Stimulated activated CD4-positive, alpha-beta T cell treated with anti-CD3 and anti-CD28 coated beads, Interleukin-15, amount 100 ng/mL, for 24 hours (primary cell): ENCODE results near the gene ERP44.
"Not testable (repeated sequence)": the region's sequence is repeated elsewhere in the genome, so short reads cannot be mapped to it uniquely, and the experiment has no call there.

Experiments
- DNase-seq: peaks from one replicate; pipeline ENCODE4 v3.0.0-alpha.2; 2020

The ERP44 gene

GRCh38 chr9:100098887-100099721, at the start of gene ERP44, which contains the start of gene INVS:
ERP44 (minus strand) TSS chr9:100099000; CDS start chr9:100098840, 160 bp downstream.
INVS (plus strand) TSS chr9:100099243; CDS start chr9:100104522, 5,279 bp downstream.
- DNase-seq, result peak; percentile 98

- not testable (repeated sequence) for DNase-seq
These were observed 47.2 kb upstream of the ERP44 start for GRCh38 chr9:100145976-100146375.

GRCh38 chr9:100145167-100145934, 46.6 kb upstream of the ERP44 start:
- DNase-seq, result not testable (repeated sequence)

GRCh38 chr9:100141862-100142261, 43.1 kb upstream of the ERP44 start:
- not testable (repeated sequence) for DNase-seq

- DNase-seq, result not testable (repeated sequence)
These were observed 41.5 kb upstream of the ERP44 start for GRCh38 chr9:100140303-100140702.

- DNase-seq, result not testable (repeated sequence)
These were observed 38.0 kb upstream of the ERP44 start for GRCh38 chr9:100136799-100137198.

GRCh38 chr9:100134731-100135130, 35.9 kb upstream of the ERP44 start:
- no peak for DNase-seq

- DNase-seq, result no peak
These were observed 33.2 kb upstream of the ERP44 start for GRCh38 chr9:100131875-100132430.

- no peak for DNase-seq
These were observed 32.4 kb upstream of the ERP44 start for GRCh38 chr9:100131216-100131615.

GRCh38 chr9:100129772-100130171, 31.0 kb upstream of the ERP44 start:
- DNase-seq, result no peak

GRCh38 chr9:100126423-100126822, 27.6 kb upstream of the ERP44 start:
- no peak for DNase-seq

GRCh38 chr9:100125910-100126309, 27.1 kb upstream of the ERP44 start:
- no peak for DNase-seq

- DNase-seq, result no peak
These were observed 26.4 kb upstream of the ERP44 start for GRCh38 chr9:100125236-100125635.

- DNase-seq, result no peak
These were observed 21.5 kb upstream of the ERP44 start for GRCh38 chr9:100120286-100120685.

GRCh38 chr9:100117316-100117715, 18.5 kb upstream of the ERP44 start:
- no peak for DNase-seq

- DNase-seq, result no peak
These were observed 14.0 kb upstream of the ERP44 start for GRCh38 chr9:100112677-100113336.

- no peak for DNase-seq
These were observed 12.4 kb upstream of the ERP44 start for GRCh38 chr9:100111235-100111634.

- no peak for DNase-seq
These were observed 9.8 kb upstream of the ERP44 start for GRCh38 chr9:100108559-100108958.

- no peak for DNase-seq
These were observed 7.8 kb upstream of the ERP44 start for GRCh38 chr9:100106616-100107015.

GRCh38 chr9:100105861-100106260, 7.1 kb upstream of the ERP44 start:
- DNase-seq, result no peak

GRCh38 chr9:100104314-100104713, 5.5 kb upstream of the ERP44 start:
- no peak for DNase-seq

- DNase-seq, result no peak
These were observed 2.8 kb upstream of the ERP44 start for GRCh38 chr9:100101608-100102007.

GRCh38 chr9:100100146-100100667, 1.4 kb upstream of the ERP44 start:
- DNase-seq, result no peak
